H1 (cell line): ENCODE results near the gene ZNF469. TPM values are rescaled to one million over a fixed set of nuclear protein-coding genes. Genes with fewer than 3 reads are reported as not detected.

Source experiments
- CTCF ChIA-PET: fragments of 300-600 bp; sonication (Branson Sonifier 250); formaldehyde crosslinking; loops from one replicate; lab custom pipeline; 2021; ENCODE audit not compliant: partially characterized antibody; lab: Charles Lee
- POLR2A ChIA-PET: fragments of 300-600 bp; sonication (Branson Sonifier 250); formaldehyde crosslinking; loops from one replicate; lab custom pipeline; 2021; ENCODE audit warnings: inconsistent platforms; ENCODE audit not compliant: partially characterized antibody; lab: Charles Lee
- DNase-seq, 2 experiments: peaks; one replicate each; pipeline versions ENCODE4 v3.0.0 to v3.0.0-alpha.2; 2010 to 2022; ENCODE audit warnings: low spot score in 2 of 2, low read depth in 1 of 2, mixed read lengths in 1 of 2
- FAIRE-seq: peaks from 2 replicates; lab custom pipeline; 2011; peaks lifted over from hg19 to GRCh38; lab: Jason Lieb, UNC
- H2AFZ ChIP-seq: 2 replicates; pipeline ENCODE4 v1.8.1; 2012; ENCODE audit warnings: low read length, inconsistent platforms
- H2AK5ac ChIP-seq: 2 replicates; pipeline ENCODE4 v1.6.1; 2013; ENCODE audit warnings: low read depth, low read length
- H2BK120ac ChIP-seq: replicated peaks from 2 replicates; pipeline ENCODE3; 2013; ENCODE audit warnings: low read depth, low read length, inconsistent platforms
- H2BK12ac ChIP-seq: 2 replicates; pipeline ENCODE4 v1.6.1; 2013; ENCODE audit warnings: low read depth, low read length
- H2BK15ac ChIP-seq: 2 replicates; pipeline ENCODE4 v1.6.1; 2013; ENCODE audit warnings: low read length
- H2BK20ac ChIP-seq: 2 replicates; pipeline ENCODE4 v1.6.1; 2013; ENCODE audit warnings: low read length
- H2BK5ac ChIP-seq: 2 replicates; pipeline ENCODE4 v1.6.1; 2013; ENCODE audit warnings: low read depth, low read length
- H3K14ac ChIP-seq: 2 replicates; pipeline ENCODE4 v1.6.1; 2013; ENCODE audit warnings: inconsistent platforms; ENCODE audit not compliant: insufficient read length
- H3K18ac ChIP-seq: 2 replicates; pipeline ENCODE4 v1.6.1; 2013; ENCODE audit warnings: low read length; ENCODE audit errors: extremely low read depth
- H3K23ac ChIP-seq: 2 replicates; pipeline ENCODE4 v1.6.1; 2013; ENCODE audit warnings: inconsistent platforms; ENCODE audit not compliant: insufficient read length
- H3K23me2 ChIP-seq: 2 replicates; pipeline ENCODE4 v1.6.1; 2013; ENCODE audit warnings: low read depth, low read length
- H3K27ac ChIP-seq: 2 replicates; pipeline ENCODE4 v1.6.1; 2011; ENCODE audit warnings: low read depth, low read length, inconsistent platforms
- H3K27me3 ChIP-seq, 4 experiments: replicated peaks in 1 of 4; 1 replicate in 1 of 4; 2 replicates in 3 of 4; pipeline versions ENCODE4 v1.6.1 to v1.8.1; 2011 to 2013; ENCODE audit warnings: low read length in 3 of 4, mild to moderate bottlenecking in 3 of 4, inconsistent platforms in 2 of 4, mixed read lengths in 2 of 4, moderate library complexity in 1 of 4; ENCODE audit not compliant: control insufficient read depth in 3 of 4, insufficient read depth in 3 of 4; ENCODE audit errors: extremely low read depth in 1 of 4
- H3K36me3 ChIP-seq, 4 experiments: 2 replicates each; pipeline versions ENCODE4 v1.6.1 to v1.8.1; 2011 to 2013; ENCODE audit warnings: mild to moderate bottlenecking in 4 of 4, low read length in 3 of 4, moderate library complexity in 2 of 4, control low read depth in 1 of 4, inconsistent platforms in 1 of 4; ENCODE audit not compliant: insufficient read depth in 4 of 4, control insufficient read depth in 2 of 4
- H3K4ac ChIP-seq: replicated peaks from 2 replicates; pipeline ENCODE3; 2013; ENCODE audit warnings: low read length, low read depth, mixed read lengths, inconsistent platforms; ENCODE audit not compliant: insufficient read length
- H3K4me1 ChIP-seq, 4 experiments: replicated peaks in 1 of 4; 1 replicate in 1 of 4; 2 replicates in 3 of 4; pipeline versions ENCODE4 v1.6.1 to v1.8.1; 2011 to 2013; ENCODE audit warnings: low read length in 3 of 4, inconsistent platforms in 2 of 4, mixed read lengths in 1 of 4; ENCODE audit not compliant: insufficient read depth in 4 of 4, control insufficient read depth in 3 of 4
- H3K4me2 ChIP-seq, 2 experiments: 2 replicates each; pipeline versions ENCODE4 v1.6.1 to v1.8.1; 2011 to 2013; ENCODE audit warnings: low read depth in 2 of 2, low read length in 2 of 2, control low read depth in 1 of 2, inconsistent platforms in 1 of 2, mild to moderate bottlenecking in 1 of 2; ENCODE audit not compliant: insufficient read depth in 1 of 2
- H3K4me3 ChIP-seq, 4 experiments: fragments of 200-600, 300-600 bp in 1 of 4; sonication (generic), shearing (Covaris generic), sonication (Bioruptor Twin) in 1 of 4; 2 replicates each; pipeline versions ENCODE4 v1.5.1 to v1.8.1; 2011 to 2016; ENCODE audit warnings: low read length in 4 of 4, low read depth in 3 of 4, control low read depth in 2 of 4, inconsistent platforms in 2 of 4, mild to moderate bottlenecking in 2 of 4, mixed read lengths in 1 of 4, moderate library complexity in 1 of 4; ENCODE audit not compliant: insufficient read depth in 2 of 4; ENCODE audit errors: extremely low read depth in 1 of 4
- H3K56ac ChIP-seq: replicated peaks from 2 replicates; pipeline ENCODE3; 2013; ENCODE audit warnings: low read depth, mild to moderate bottlenecking, mixed read lengths, low read length, inconsistent platforms; ENCODE audit not compliant: insufficient read length
- H3K79me1 ChIP-seq: 2 replicates; pipeline ENCODE4 v1.6.1; 2013; ENCODE audit warnings: low read depth, low read length, control low read depth
- H3K79me2 ChIP-seq, 2 experiments: 2 replicates each; pipeline versions ENCODE4 v1.6.1 to v1.8.1; 2012 to 2013; ENCODE audit warnings: low read length in 2 of 2, mild to moderate bottlenecking in 2 of 2, inconsistent platforms in 1 of 2; ENCODE audit not compliant: insufficient read depth in 2 of 2, control insufficient read depth in 1 of 2
- H3K9ac ChIP-seq, 4 experiments: replicated peaks in 1 of 4; 1 replicate in 1 of 4; 2 replicates in 3 of 4; pipeline versions ENCODE4 v1.6.1 to v1.8.1; 2011 to 2013; ENCODE audit warnings: low read depth in 3 of 4, low read length in 3 of 4, control low read depth in 2 of 4, mild to moderate bottlenecking in 2 of 4, moderate library complexity in 2 of 4, inconsistent platforms in 1 of 4; ENCODE audit errors: extremely low read depth in 1 of 4
- H3K9me3 ChIP-seq, 2 experiments: 2 replicates each; pipeline versions ENCODE4 v1.6.1 to v1.8.1; 2012 to 2013; ENCODE audit warnings: mild to moderate bottlenecking in 2 of 2, moderate library complexity in 2 of 2, control low read depth in 1 of 2, inconsistent platforms in 1 of 2, low read depth in 1 of 2, low read length in 1 of 2, mixed read lengths in 1 of 2; ENCODE audit not compliant: insufficient read depth in 2 of 2
- H4K20me1 ChIP-seq, 2 experiments: replicated peaks in 1 of 2; 2 replicates each; pipeline versions ENCODE3 to v1.8.1; 2011 to 2013; ENCODE audit warnings: inconsistent platforms in 2 of 2, low read length in 2 of 2, mild to moderate bottlenecking in 1 of 2; ENCODE audit not compliant: insufficient read depth in 2 of 2, control insufficient read depth in 1 of 2
- H4K5ac ChIP-seq: 2 replicates; pipeline ENCODE4 v1.6.1; 2013; ENCODE audit warnings: low read length, low read depth, mixed read lengths, inconsistent platforms; ENCODE audit not compliant: insufficient read length
- H4K8ac ChIP-seq: 2 replicates; pipeline ENCODE4 v1.8.0; 2013; ENCODE audit warnings: mild to moderate bottlenecking, moderate library complexity, low read length, inconsistent platforms; ENCODE audit not compliant: insufficient read depth; ENCODE audit errors: extremely low read depth
- H4K91ac ChIP-seq: replicated peaks from 2 replicates; pipeline ENCODE3; 2013; ENCODE audit warnings: low read length, mixed read lengths, inconsistent platforms; ENCODE audit not compliant: insufficient read length
- CHD2 ChIP-seq: IDR thresholded peaks from 2 replicates; pipeline ENCODE4 v1.6.1; 2012; ENCODE audit warnings: low read length, improper control_type of control experiment
- CREB1 ChIP-seq: IDR thresholded peaks from 2 replicates; pipeline ENCODE4 v1.6.1; 2012; ENCODE audit warnings: inconsistent platforms
- RFX5 ChIP-seq: IDR thresholded peaks from 2 replicates; pipeline ENCODE4 v1.6.1; 2011; ENCODE audit warnings: low read depth, low read length, improper control_type of control experiment, borderline replicate concordance
- SIRT6 ChIP-seq: IDR thresholded peaks from one replicate; pipeline ENCODE4 v1.7.1; 2012; ENCODE audit warnings: low read length, inconsistent platforms
- SP4 ChIP-seq: IDR thresholded peaks from 2 replicates; pipeline ENCODE4 v1.6.1; 2012; ENCODE audit warnings: low read length, inconsistent platforms
- TBP ChIP-seq: IDR thresholded peaks from 2 replicates; pipeline ENCODE4 v1.6.1; 2011; ENCODE audit warnings: low read depth, low read length, improper control_type of control experiment
- WGBS, 2 experiments: shearing (Covaris generic) in 1 of 2; methylation state at CpG; one replicate each; pipeline versions ENCODE4 v1.1.6 to v1.1.7; 2013 to 2015; ENCODE audit warnings: low lambda C conversion rate in 2 of 2, mixed read lengths in 2 of 2, inconsistent platforms in 1 of 2, low coverage in 1 of 2, missing lambda C conversion rate in 1 of 2; ENCODE audit not compliant: insufficient replicate concordance in 2 of 2, insufficient coverage in 1 of 2, insufficient read length in 1 of 2; ENCODE audit errors: extremely low coverage in 1 of 2, missing lambda C conversion rate in 1 of 2; 5-methylcytosine and 5-hydroxymethylcytosine counted together
- polyA plus RNA-seq, 7 experiments: library from polyadenylated mRNA; depleted of rRNA in 3 of 7; stranded (reverse) in 5 of 7; unstranded in 2 of 7; fragments of >200 nt in 5 of 7; fragments of 200-250 nt in 2 of 7; gene quantifications; 1 replicate in 5 of 7; 2 replicates in 1 of 7; 4 replicates in 1 of 7; pipeline versions ENCODE4 v1.2.1 to v1.2.3, GENCODE V29; 2011 to 2013; ENCODE audit warnings: missing spikeins in 2 of 7, mixed read lengths in 2 of 7
- total RNA-seq: library from RNA; stranded (reverse); fragmentation: NEBNext Ultra II Directional; extraction: Animal tissue kit (Norgen Biotek cat#: 25700); gene quantifications from 2 replicates; pipeline ENCODE4 v1.2.1, GENCODE V29; 2021

Gene ZNF469
- total and polyA plus RNA-seq, 2 of the 8 experiments (the other 6 are each of a cell fraction or from before 2014, with no cell fraction given), result 0.30 to 1.8 TPM

GRCh38 chr16:88401604-88402246 is 19.0 kb downstream of the ZNF469 start:
- no peak overlapping the region for H4K5ac ChIP-seq
- CTCF ChIA-PET, result interaction anchor here (0.6 kb wide), 1 partner anchor 891 kb away, joined by 3 read pairs; no protein-coding TSS in a partner anchor
- H2BK120ac ChIP-seq, result no peak overlapping the region
- no peak overlapping the region for H2BK20ac ChIP-seq
- H3K4me2 ChIP-seq, result no peak overlapping the region
- H3K79me1 ChIP-seq, result no peaks in the 10 kb centered on the region
- no peaks in the 10 kb centered on the region for H3K4me1 ChIP-seq
- H3K23me2 ChIP-seq, result peaks cover 10% of the 10 kb centered on the region; the same call in 1 of the 2 replicates
- H3K4ac ChIP-seq, result no peak overlapping the region
- H2BK5ac ChIP-seq, result no peak overlapping the region
- DNase-seq, result no peak
- H3K56ac ChIP-seq, result no peak overlapping the region
- H3K4me3 ChIP-seq, result no peak overlapping the region
- no peaks in the 10 kb centered on the region for H3K79me2 ChIP-seq
- H4K8ac ChIP-seq, result no peak overlapping the region
- no peak overlapping the region for H2BK15ac ChIP-seq
- no peak overlapping the region for H2AFZ ChIP-seq
- no peaks in the 10 kb centered on the region for H3K36me3 ChIP-seq
- H2AK5ac ChIP-seq, result no peak overlapping the region
- no peak for FAIRE-seq
- POLR2A ChIA-PET, result no interaction called here
- no peak overlapping the region for H4K91ac ChIP-seq
- peaks cover 0 to 6% of the 10 kb centered on the region in 2 experiments for H4K20me1 ChIP-seq
- no peak overlapping the region for H3K14ac ChIP-seq
- no peak overlapping the region for H3K18ac ChIP-seq
- no peaks in the 10 kb centered on the region for H3K27me3 ChIP-seq
- H3K27ac ChIP-seq, result no peak overlapping the region
- H3K9ac ChIP-seq, result no peak overlapping the region
- H3K9me3 ChIP-seq, result peaks cover 7 to 11% of the 10 kb centered on the region in 2 experiments; a peak in 2 of 4 replicates
- no peak overlapping the region for H3K23ac ChIP-seq
- H2BK12ac ChIP-seq, result no peak overlapping the region
- WGBS, 2 experiments, result 81 to 94% methylated on average over 3 of the region's 3 CpGs
- TF ChIP-seq SIRT6, result no peak
- no peak for TF ChIP-seq CREB1
- no peak for TF ChIP-seq CHD2
- TF ChIP-seq TBP, result no peak
- TF ChIP-seq RFX5, result no peak
- no peak for TF ChIP-seq SP4
